Activated CD4-positive, alpha-beta T cell treated with anti-CD3 and anti-CD28 coated beads for 36 hours (primary cell): ENCODE measurements around the gene MAPK9. TPM values are rescaled to one million over a fixed set of nuclear protein-coding genes. Genes with fewer than 3 reads are reported as not detected.

Source experiments
- ATAC-seq: fragments of 200-7000 bp; cut with Tn5 transposase; one replicate; pipeline ENCODE4 v1.10.0; 2021; ENCODE audit warnings: mild to moderate bottlenecking, moderate library complexity
- CTCF ChIA-PET: fragments of 350-600 bp; sonication (Branson Sonifier 250); formaldehyde crosslinking; loops from one replicate; lab custom pipeline; 2021; ENCODE audit warnings: antibody characterized with exemption; lab: Charles Lee
- POLR2A ChIA-PET: fragments of 350-600 bp; sonication (Branson Sonifier 250); formaldehyde crosslinking; loops from one replicate; lab custom pipeline; 2021; ENCODE audit warnings: antibody characterized with exemption, inconsistent platforms; lab: Charles Lee
- DNase-seq: peaks from one replicate; pipeline ENCODE4 v3.0.0-alpha.2; 2020
- H3K27ac Mint-ChIP-seq: one replicate; pipeline ENCODE4 v1.8.0; 2021; ENCODE audit warnings: mixed read lengths
- H3K27me3 Mint-ChIP-seq: one replicate; pipeline ENCODE4 v1.8.0; 2021; ENCODE audit warnings: mixed read lengths
- H3K36me3 Mint-ChIP-seq: one replicate; pipeline ENCODE4 v1.8.0; 2021; ENCODE audit warnings: low read depth, mixed read lengths
- H3K4me1 Mint-ChIP-seq: one replicate; pipeline ENCODE4 v1.8.0; 2021; ENCODE audit warnings: mixed read lengths
- H3K4me3 Mint-ChIP-seq: one replicate; pipeline ENCODE4 v1.8.0; 2021; ENCODE audit warnings: mild to moderate bottlenecking, moderate library complexity, mixed read lengths
- H3K9me3 Mint-ChIP-seq: one replicate; pipeline ENCODE4 v1.8.0; 2021; ENCODE audit warnings: low read depth, mixed read lengths
- intact Hi-C, 2 experiments: fragments of 100-400 bp; cut with DNase I in 1 of 2; cut with micrococcal nuclease in 1 of 2; formaldehyde crosslinking; loops; one replicate each; pipeline versions ENCODE4 v1.14.2 to v1.15.1; 2022 to 2024; cut with DNase I, micrococcal nuclease
- total RNA-seq, 2 experiments: library from RNA; stranded (reverse); gene quantifications; one replicate each; pipeline ENCODE4 v1.2.3, GENCODE V29; 2021

Gene MAPK9
- total RNA-seq, 2 experiments from 2014 or later = 37.0 to 38.1 TPM

- Mint-ChIP-seq H3K4me1 (no peaks in the 10 kb centered on the region), H3K36me3 (no peaks in the 10 kb centered on the region), H3K27me3 (peaks cover 12% of the 10 kb centered on the region), H3K4me3 (no peak overlapping the region), H3K9me3 (no peaks in the 10 kb centered on the region), H3K27ac (no peak overlapping the region)
- ChIA-PET POLR2A (no interaction called here), CTCF (interaction anchor here (0.7 kb wide), 1 partner anchor 28 kb away, joined by 3 read pairs; no protein-coding TSS in a partner anchor)
- DNase-seq (no peak), ATAC-seq (no peak)
- intact Hi-C loops = no loop called here
Measured at GRCh38 chr5:180333661-180334060, 41.8 kb upstream of the MAPK9 start.

- DNase-seq (no peak), ATAC-seq (no peak)
- H3K27ac Mint-ChIP-seq = no peak overlapping the region
- no peaks in the 10 kb centered on the region for H3K36me3 Mint-ChIP-seq
- H3K4me3 Mint-ChIP-seq = no peak overlapping the region
- CTCF ChIA-PET = interaction anchor here (0.7 to 1.0 kb wide), 2 partner anchors 14 to 497 kb away, joined by 3 to 4 read pairs; no protein-coding TSS in a partner anchor
- no peaks in the 10 kb centered on the region for H3K9me3 Mint-ChIP-seq
- POLR2A ChIA-PET = no interaction called here
- no peaks in the 10 kb centered on the region for H3K4me1 Mint-ChIP-seq
- intact Hi-C loops = no loop called here
- peaks cover 12% of the 10 kb centered on the region for H3K27me3 Mint-ChIP-seq
Measured at GRCh38 chr5:180332861-180333260, 41.0 kb upstream of the MAPK9 start.

- H3K4me3 Mint-ChIP-seq = no peak overlapping the region
- DNase-seq = no peak
- peaks cover 12% of the 10 kb centered on the region for H3K27me3 Mint-ChIP-seq
- POLR2A ChIA-PET = no interaction called here
- H3K27ac Mint-ChIP-seq = no peak overlapping the region
- CTCF ChIA-PET = interaction anchor here (1.0 to 1.3 kb wide), 3 partner anchors 13 to 200 kb away, joined by 3 to 6 read pairs (median 4); no protein-coding TSS in a partner anchor
- no peaks in the 10 kb centered on the region for H3K4me1 Mint-ChIP-seq
- H3K9me3 Mint-ChIP-seq = no peaks in the 10 kb centered on the region
- no peak for ATAC-seq
- H3K36me3 Mint-ChIP-seq = no peaks in the 10 kb centered on the region
- intact Hi-C loops = no loop called here
Measured at GRCh38 chr5:180332051-180332517, 40.2 kb upstream of the MAPK9 start.

GRCh38 chr5:180331647-180331950 is 39.7 kb upstream of the MAPK9 start:
- Mint-ChIP-seq H3K27me3 (peaks cover 12% of the 10 kb centered on the region), H3K9me3 (no peaks in the 10 kb centered on the region)
- POLR2A ChIA-PET = no interaction called here

GRCh38 chr5:180330810-180331646 is 39.1 kb upstream of the MAPK9 start:
- Mint-ChIP-seq H3K9me3 (no peaks in the 10 kb centered on the region), H3K36me3 (no peaks in the 10 kb centered on the region), H3K4me1 (no peaks in the 10 kb centered on the region), H3K4me3 (no peak overlapping the region), H3K27ac (no peak overlapping the region), H3K27me3 (peaks cover 12% of the 10 kb centered on the region)
- ATAC-seq (no peak), DNase-seq (no peak)
- ChIA-PET CTCF (interaction anchor here (0.6 to 1.3 kb wide), 4 partner anchors 15 to 289 kb away, joined by 3 to 6 read pairs (median 3); no protein-coding TSS in a partner anchor), POLR2A (no interaction called here)
- intact Hi-C loops = no loop called here

More at GRCh38 chr5:180331647-180331950, 39.7 kb upstream of the MAPK9 start:
- Mint-ChIP-seq H3K27ac (no peak overlapping the region), H3K4me3 (no peak overlapping the region), H3K4me1 (no peaks in the 10 kb centered on the region), H3K36me3 (no peaks in the 10 kb centered on the region)
- no peak for DNase-seq
- CTCF ChIA-PET = interaction anchor here (0.7 to 1.3 kb wide), 4 partner anchors 13 to 290 kb away, joined by 3 to 6 read pairs (median 4); no protein-coding TSS in a partner anchor
- intact Hi-C loops = no loop called here
- ATAC-seq = no peak

GRCh38 chr5:180330270-180330648 is 38.4 kb upstream of the MAPK9 start:
- H3K4me3 Mint-ChIP-seq = no peak overlapping the region
- peak; percentile 30 for ATAC-seq
- POLR2A ChIA-PET = no interaction called here
- no peaks in the 10 kb centered on the region for H3K4me1 Mint-ChIP-seq
- intact Hi-C loops = no loop called here
- peaks cover 12% of the 10 kb centered on the region for H3K27me3 Mint-ChIP-seq
- no peaks in the 10 kb centered on the region for H3K9me3 Mint-ChIP-seq
- no peak overlapping the region for H3K27ac Mint-ChIP-seq
- no peaks in the 10 kb centered on the region for H3K36me3 Mint-ChIP-seq
- DNase-seq = no peak
- CTCF ChIA-PET = interaction anchor here (0.6 kb wide), 1 partner anchor 112 kb away, joined by 3 read pairs; no protein-coding TSS in a partner anchor

- POLR2A ChIA-PET = no interaction called here
- H3K9me3 Mint-ChIP-seq = no peaks in the 10 kb centered on the region
- ATAC-seq (no peak), DNase-seq (no peak)
- H3K27me3 Mint-ChIP-seq = peaks cover 12% of the 10 kb centered on the region
- no peaks in the 10 kb centered on the region for H3K4me1 Mint-ChIP-seq
- CTCF ChIA-PET = interaction anchor here (0.6 to 2.5 kb wide), 13 partner anchors 9 to 665 kb away, joined by 3 to 34 read pairs (median 6); partner anchors contain the start of gene GFPT2
- H3K4me3 Mint-ChIP-seq = no peak overlapping the region
- no peak overlapping the region for H3K27ac Mint-ChIP-seq
- no peaks in the 10 kb centered on the region for H3K36me3 Mint-ChIP-seq
- intact Hi-C loops = loop anchor here (5.0 kb wide), 3 partner anchors 127 to 202 kb away; no protein-coding TSS in a partner anchor
Measured at GRCh38 chr5:180329606-180330269, 37.9 kb upstream of the MAPK9 start.

- H3K4me3 Mint-ChIP-seq = no peak overlapping the region
- ChIA-PET POLR2A (no interaction called here), CTCF (interaction anchor here (0.6 to 2.5 kb wide), 26 partner anchors 9 to 666 kb away, joined by 3 to 34 read pairs (median 4); partner anchors contain the start of gene GFPT2)
- intact Hi-C loops = loop anchor here (5.0 kb wide), 3 partner anchors 127 to 202 kb away; no protein-coding TSS in a partner anchor
- no peak for DNase-seq
- H3K4me1 Mint-ChIP-seq = no peaks in the 10 kb centered on the region
- no peak overlapping the region for H3K27ac Mint-ChIP-seq
- peaks cover 10% of the 10 kb centered on the region for H3K27me3 Mint-ChIP-seq
- H3K9me3 Mint-ChIP-seq = no peaks in the 10 kb centered on the region
- H3K36me3 Mint-ChIP-seq = no peaks in the 10 kb centered on the region
- ATAC-seq = no peak
Measured at GRCh38 chr5:180329138-180329435, 37.2 kb upstream of the MAPK9 start.

- Mint-ChIP-seq H3K9me3 (no peaks in the 10 kb centered on the region), H3K27me3 (peaks cover 9% of the 10 kb centered on the region), H3K36me3 (no peaks in the 10 kb centered on the region), H3K27ac (no peak overlapping the region), H3K4me1 (no peaks in the 10 kb centered on the region), H3K4me3 (no peak overlapping the region)
- ChIA-PET CTCF (interaction anchor here (0.6 to 2.5 kb wide), 28 partner anchors 9 to 666 kb away, joined by 3 to 34 read pairs (median 4); partner anchors contain the start of gene GFPT2), POLR2A (no interaction called here)
- ATAC-seq = peak; percentile 98
- intact Hi-C loops = loop anchor here (1.0 to 5.0 kb wide), 5 partner anchors 35 to 201 kb away; no protein-coding TSS in a partner anchor
- DNase-seq = peak; percentile 93
Measured at GRCh38 chr5:180328296-180329137, 36.6 kb upstream of the MAPK9 start.

- ChIA-PET POLR2A (no interaction called here), CTCF (interaction anchor here (0.7 to 1.5 kb wide), 2 partner anchors 11 to 47 kb away, joined by 3 to 6 read pairs; no protein-coding TSS in a partner anchor)
- intact Hi-C loops = loop anchor here (5.0 kb wide), 3 partner anchors 125 to 200 kb away; no protein-coding TSS in a partner anchor
- Mint-ChIP-seq H3K4me3 (no peak overlapping the region), H3K4me1 (no peaks in the 10 kb centered on the region), H3K36me3 (no peaks in the 10 kb centered on the region), H3K27me3 (peaks cover 7% of the 10 kb centered on the region), H3K9me3 (no peaks in the 10 kb centered on the region), H3K27ac (no peak overlapping the region)
- ATAC-seq (no peak), DNase-seq (no peak)
Measured at GRCh38 chr5:180326989-180327565, 35.2 kb upstream of the MAPK9 start.
